GM12872 (cell line): ENCODE measurements around the gene FN3KRP.

Experiments
- TF ChIP-seq, protein P1 (sequence below): IDR thresholded peaks from 3 replicates; pipeline ENCODE4 v1.5.1; 2011; ENCODE audit warnings: low read depth, mild to moderate bottlenecking, low read length, moderate library complexity; ENCODE audit not compliant: insufficient read depth

Gene FN3KRP

DNA sequence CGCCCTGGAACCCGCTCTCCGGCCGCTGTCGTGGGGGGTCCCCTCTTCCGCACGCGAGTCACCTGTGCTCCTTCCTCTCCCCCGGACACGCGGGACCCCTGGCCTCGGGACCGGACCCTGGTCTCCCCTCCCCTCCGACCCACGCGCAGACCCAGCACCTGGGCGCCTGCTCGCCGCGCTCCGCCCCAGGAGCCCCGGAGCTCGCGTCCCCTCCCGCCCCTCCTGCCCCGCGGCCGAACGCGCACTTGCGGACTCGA, 18.8 kb upstream of the FN3KRP start:
- TF ChIP-seq, protein P1, sequence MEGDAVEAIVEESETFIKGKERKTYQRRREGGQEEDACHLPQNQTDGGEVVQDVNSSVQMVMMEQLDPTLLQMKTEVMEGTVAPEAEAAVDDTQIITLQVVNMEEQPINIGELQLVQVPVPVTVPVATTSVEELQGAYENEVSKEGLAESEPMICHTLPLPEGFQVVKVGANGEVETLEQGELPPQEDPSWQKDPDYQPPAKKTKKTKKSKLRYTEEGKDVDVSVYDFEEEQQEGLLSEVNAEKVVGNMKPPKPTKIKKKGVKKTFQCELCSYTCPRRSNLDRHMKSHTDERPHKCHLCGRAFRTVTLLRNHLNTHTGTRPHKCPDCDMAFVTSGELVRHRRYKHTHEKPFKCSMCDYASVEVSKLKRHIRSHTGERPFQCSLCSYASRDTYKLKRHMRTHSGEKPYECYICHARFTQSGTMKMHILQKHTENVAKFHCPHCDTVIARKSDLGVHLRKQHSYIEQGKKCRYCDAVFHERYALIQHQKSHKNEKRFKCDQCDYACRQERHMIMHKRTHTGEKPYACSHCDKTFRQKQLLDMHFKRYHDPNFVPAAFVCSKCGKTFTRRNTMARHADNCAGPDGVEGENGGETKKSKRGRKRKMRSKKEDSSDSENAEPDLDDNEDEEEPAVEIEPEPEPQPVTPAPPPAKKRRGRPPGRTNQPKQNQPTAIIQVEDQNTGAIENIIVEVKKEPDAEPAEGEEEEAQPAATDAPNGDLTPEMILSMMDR, result no peak

DNA sequence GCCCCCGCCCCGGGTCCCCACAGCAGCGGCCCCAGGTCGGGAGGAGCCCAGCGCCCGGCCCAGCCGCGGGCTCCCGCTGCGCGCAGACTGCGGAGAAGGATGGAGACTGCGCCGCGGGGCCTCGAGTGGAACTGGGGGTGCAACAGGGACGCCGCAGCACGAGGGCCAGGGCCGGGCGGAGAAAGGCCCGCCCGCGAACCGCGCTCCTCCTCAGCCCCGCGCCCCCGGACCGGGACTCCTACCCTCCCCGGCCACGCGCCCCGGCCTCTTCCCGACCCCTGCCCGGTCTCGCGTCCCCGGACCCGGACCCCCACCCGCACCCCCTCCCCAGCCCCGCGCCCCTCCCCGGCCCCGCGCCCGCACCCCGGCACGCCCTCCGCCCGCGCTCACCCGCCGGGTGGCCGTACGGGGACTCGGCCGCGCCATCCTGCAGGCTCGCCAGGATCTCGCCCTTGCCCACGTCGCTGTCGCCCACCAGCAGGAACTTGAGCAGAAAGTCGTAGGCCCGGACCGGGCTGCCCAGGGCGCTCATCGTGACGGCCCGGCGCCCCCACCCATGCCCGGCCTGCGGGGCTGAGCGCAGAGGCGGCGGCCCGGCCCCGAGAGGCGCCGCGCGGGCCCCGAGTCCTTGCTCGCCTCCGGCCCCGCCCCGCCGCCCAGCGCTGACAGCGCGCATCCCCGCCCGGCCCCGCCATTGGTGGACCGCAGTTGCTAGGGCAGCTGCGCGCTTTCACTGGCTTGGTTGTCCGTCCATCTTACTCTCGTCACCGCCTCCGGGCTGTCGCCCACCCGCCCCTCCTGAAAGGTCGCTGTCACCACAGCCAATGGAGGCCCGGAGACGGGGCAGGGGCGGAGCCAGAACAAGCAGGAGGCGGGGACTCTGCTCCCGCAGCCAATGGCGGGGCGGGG, 18.2 kb upstream of the FN3KRP start, which contains the start of gene RAB40B:
Gene RAB40B (minus strand): TSS at position 634 of the 909 bp plus-strand sequence. CDS start 102 bp downstream, at position 532.
- TF ChIP-seq, protein P1, result no peak

DNA sequence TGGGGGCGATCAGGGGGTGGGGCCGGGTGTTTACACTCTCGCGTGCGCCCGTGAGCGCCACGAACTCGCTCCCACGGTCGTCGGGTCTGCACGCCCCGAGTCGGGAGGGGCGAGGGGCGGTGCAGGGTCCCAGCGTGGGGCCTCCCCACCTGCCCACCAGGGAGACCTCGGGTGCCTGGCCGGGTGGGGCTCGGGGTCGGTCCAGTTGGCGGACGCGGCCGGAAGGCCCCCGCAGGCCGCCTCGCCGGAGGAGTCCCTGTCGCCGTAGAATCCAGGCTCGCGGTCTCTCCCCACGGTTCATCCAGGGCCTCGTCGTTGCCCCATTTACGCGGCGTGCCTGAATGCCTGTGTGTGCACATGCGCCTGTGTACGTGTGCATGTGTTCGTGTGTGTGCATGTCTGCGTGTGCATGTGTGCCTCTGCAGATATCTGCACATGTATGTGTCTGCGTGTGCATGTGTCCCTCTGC, 17.5 kb upstream of the FN3KRP start:
- TF ChIP-seq, protein P1, result no peak

DNA sequence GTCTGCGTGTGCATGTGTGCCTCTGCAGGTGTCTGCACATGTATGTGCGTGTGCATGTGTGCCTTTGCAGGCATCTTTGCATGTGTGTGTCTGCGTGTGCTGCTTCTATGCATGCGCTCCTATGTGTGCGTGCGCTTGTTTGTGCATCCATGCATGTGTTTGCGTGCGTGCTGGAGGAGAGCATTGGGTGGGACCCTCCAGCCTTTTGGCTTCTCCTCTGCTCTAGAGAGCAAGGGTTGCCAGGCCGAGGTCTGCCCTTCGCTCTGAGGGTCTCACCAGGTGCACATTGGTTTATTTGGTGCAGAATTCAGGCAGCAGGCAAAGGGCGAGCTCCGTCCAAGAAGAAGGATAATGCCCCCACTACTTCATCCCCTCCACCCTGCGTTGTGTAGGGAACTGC, 17.0 kb upstream of the FN3KRP start:
- TF ChIP-seq, protein P1, result no peak

DNA sequence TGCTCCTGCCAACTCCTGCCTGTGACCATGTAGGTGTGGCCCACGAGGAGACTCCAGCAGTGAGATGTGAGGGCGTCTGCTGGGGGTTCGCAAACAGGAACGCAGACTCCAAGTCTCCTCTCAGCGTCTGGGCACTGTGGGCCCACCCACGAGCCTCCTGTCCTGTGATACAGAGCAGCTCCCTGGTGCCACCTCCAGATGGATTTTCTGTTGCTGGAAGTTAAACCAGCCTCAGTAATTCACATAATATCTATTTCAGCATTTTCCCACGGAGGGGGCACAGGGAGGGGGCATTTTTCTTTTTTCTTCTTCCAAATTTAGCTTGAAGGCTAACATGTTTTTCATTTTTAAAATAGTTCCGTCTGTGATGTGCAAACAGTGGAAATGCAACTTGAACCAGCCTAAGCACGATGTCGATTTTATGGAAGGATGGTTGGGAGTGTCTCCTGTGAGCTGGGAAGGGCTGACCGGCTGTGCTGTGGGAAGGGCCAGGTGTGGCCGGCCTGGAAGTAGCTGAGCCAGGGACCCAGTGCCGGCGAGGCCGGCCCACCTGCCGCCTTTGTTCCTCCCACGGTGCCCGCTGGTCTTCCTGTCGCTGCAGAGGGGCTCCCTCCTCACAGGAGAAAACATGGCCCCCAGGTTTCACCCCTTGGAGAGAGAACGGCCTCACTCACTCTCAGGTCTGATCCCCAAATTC, 14.1 kb upstream of the FN3KRP start:
- TF ChIP-seq, protein P1, result no peak

DNA sequence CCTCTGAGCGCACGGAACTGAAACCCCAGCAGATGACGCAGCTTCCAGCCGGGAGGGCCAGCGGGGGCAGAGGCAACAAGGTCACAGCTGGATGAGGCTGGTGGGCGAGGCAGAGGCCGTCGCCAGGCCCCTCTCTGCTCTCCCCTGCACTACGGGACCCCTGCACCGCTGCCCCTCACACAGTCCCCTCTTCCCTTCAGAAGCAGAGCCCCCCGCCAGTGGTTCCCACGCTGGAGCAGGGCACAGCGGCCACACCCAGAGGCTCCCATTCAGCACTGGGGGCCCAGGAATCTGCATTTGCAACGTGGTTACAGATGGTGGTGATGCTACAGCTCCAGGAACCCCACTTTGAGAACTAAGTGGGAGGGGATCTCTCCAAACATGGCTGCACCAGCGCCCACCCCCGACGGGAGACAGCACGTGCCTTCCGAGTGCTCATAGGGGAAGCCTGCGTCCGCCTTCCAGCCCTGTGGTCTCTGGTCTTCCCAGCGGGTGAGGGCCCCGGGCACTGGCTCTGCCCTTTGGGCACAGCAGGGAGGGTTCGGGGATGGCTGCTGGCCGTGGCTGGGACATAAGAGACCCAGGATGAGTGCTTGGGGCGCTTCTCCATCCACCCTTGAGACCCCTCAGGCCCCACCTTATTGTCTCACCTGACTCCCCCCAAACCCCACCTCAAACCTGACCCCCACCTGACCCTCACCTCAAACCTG, 13.3 kb upstream of the FN3KRP start:
- TF ChIP-seq, protein P1, result no peak
